C4-2B (cell line): ENCODE measurements around the gene NUMB.
"Not testable (repeated sequence)": the region's sequence is repeated elsewhere in the genome, so short reads cannot be mapped to it uniquely, and the experiment has no call there.

Experiments
- H3K27ac ChIP-seq: fragments of 450-650 bp; 2 replicates; pipeline ENCODE4 v1.5.1; 2017
- CTCF ChIP-seq: fragments of 450-650 bp; conservative IDR thresholded peaks from 2 replicates; pipeline ENCODE4 v1.5.1; 2017; ENCODE audit warnings: mild to moderate bottlenecking
- ZFX ChIP-seq: fragments of 450-650 bp; IDR thresholded peaks from 2 replicates; pipeline ENCODE4 v1.6.1; 2017

The NUMB gene

GRCh38 chr14:73418227-73418626 is 40.1 kb downstream of the NUMB start:
- no peak overlapping the region for H3K27ac ChIP-seq
- TF ChIP-seq CTCF: no peak
- TF ChIP-seq ZFX: no peak

- not testable (repeated sequence) for H3K27ac ChIP-seq
Observed at GRCh38 chr14:73406248-73406647, 52.1 kb downstream of the NUMB start.

GRCh38 chr14:73403181-73403752 is 55.1 kb downstream of the NUMB start:
- TF ChIP-seq ZFX (no peak), CTCF (no peak)
- no peak overlapping the region for H3K27ac ChIP-seq

GRCh38 chr14:73402579-73402978 is 55.8 kb downstream of the NUMB start:
- TF ChIP-seq ZFX (no peak), CTCF (no peak)
- no peak overlapping the region for H3K27ac ChIP-seq

- no peak overlapping the region for H3K27ac ChIP-seq
- TF ChIP-seq CTCF (no peak), ZFX (no peak)
Observed at GRCh38 chr14:73397810-73398209, 60.5 kb downstream of the NUMB start.

- no peak overlapping the region for H3K27ac ChIP-seq
Observed at GRCh38 chr14:73394317-73394716, 64.0 kb downstream of the NUMB start.

GRCh38 chr14:73393375-73393774 is 65.0 kb downstream of the NUMB start:
- H3K27ac ChIP-seq: no peak overlapping the region
- no peak for TF ChIP-seq CTCF
- TF ChIP-seq ZFX: no peak

More at GRCh38 chr14:73394317-73394716, 64.0 kb downstream of the NUMB start:
- TF ChIP-seq ZFX: no peak
- TF ChIP-seq CTCF: no peak
